GM18951 (cell line): ENCODE results near the gene SPATA22.
"Not testable (repeated sequence)": the region's sequence is repeated elsewhere in the genome, so short reads cannot be mapped to it uniquely, and the experiment has no call there.

ENCODE experiments used
- POLR2A ChIP-seq: IDR thresholded peaks from 4 replicates; pipeline ENCODE4 v1.6.1; 2011; ENCODE audit warnings: mild to moderate bottlenecking; ENCODE audit not compliant: insufficient read length, insufficient read depth; ENCODE audit errors: extremely low read depth
- in situ Hi-C: fragments of 300-500 bp; cut with MboI; formaldehyde crosslinking; loops from one replicate; pipeline ENCODE4 v1.12.0; 2022; ENCODE audit warnings: low sequenced_read_pairs, mixed read lengths, inconsistent platforms; ENCODE audit not compliant: unreplicated experiment

SPATA22 gene

GRCh38 chr17:3433741-3434140 lies 37.9 kb downstream of the SPATA22 start, which contains the start of gene OR1E2:
OR1E2 (minus strand) TSS chr17:3433841; CDS start chr17:3433841, 0 bp downstream.
- in situ Hi-C loops: no loop called here
- TF ChIP-seq POLR2A: no peak

GRCh38 chr17:3433215-3433614 lies 38.4 kb downstream of the SPATA22 start:
- in situ Hi-C loops: not testable (repeated sequence)

GRCh38 chr17:3418222-3418621 lies 53.4 kb downstream of the SPATA22 start:
- no peak for TF ChIP-seq POLR2A

GRCh38 chr17:3415610-3416009 lies 56.0 kb downstream of the SPATA22 start:
- in situ Hi-C loops: no loop called here
- no peak for TF ChIP-seq POLR2A

More at GRCh38 chr17:3418222-3418621, 53.4 kb downstream of the SPATA22 start:
- in situ Hi-C loops: no loop called here

GRCh38 chr17:3412216-3412615 lies 59.4 kb downstream of the SPATA22 start:
- in situ Hi-C loops: not testable (repeated sequence)

- no peak for TF ChIP-seq POLR2A
- in situ Hi-C loops: no loop called here
Observed at GRCh38 chr17:3411070-3411469, 60.5 kb downstream of the SPATA22 start, which contains the start of gene OR3A3. OR3A3 (plus strand) TSS chr17:3411370.

GRCh38 chr17:3403856-3404255 lies 67.8 kb downstream of the SPATA22 start:
- in situ Hi-C loops: not testable (repeated sequence)

GRCh38 chr17:3401786-3402185 lies 69.8 kb downstream of the SPATA22 start:
- in situ Hi-C loops: no loop called here

GRCh38 chr17:3400055-3400454 lies 71.6 kb downstream of the SPATA22 start:
- in situ Hi-C loops: no loop called here
- TF ChIP-seq POLR2A: no peak

More at GRCh38 chr17:3401786-3402185, 69.8 kb downstream of the SPATA22 start:
- TF ChIP-seq POLR2A: no peak

- in situ Hi-C loops: no loop called here
- TF ChIP-seq POLR2A: no peak
Observed at GRCh38 chr17:3398310-3398709, 73.3 kb downstream of the SPATA22 start, which contains the start of gene OR1E1. OR1E1 (minus strand) TSS chr17:3398410; CDS start chr17:3398410, 0 bp downstream.

- in situ Hi-C loops: not testable (repeated sequence)
Observed at GRCh38 chr17:3397801-3398200, 73.8 kb downstream of the SPATA22 start.
